HepG2 (cell line): ENCODE measurements around the gene BRCA1.

Experiments used
- NKX3-1 ChIP-seq: sonication (generic); formaldehyde crosslinking; IDR thresholded peaks from 2 replicates; pipeline ENCODE4 v1.5.0; 2020; ENCODE audit warnings: missing genetic modification reagents
- NPAS2 ChIP-seq: sonication (generic); formaldehyde crosslinking; IDR thresholded peaks from 2 replicates; pipeline ENCODE4 v1.8.0; 2022; ENCODE audit warnings: mild to moderate bottlenecking, missing genetic modification reagents, borderline replicate concordance

DNA sequence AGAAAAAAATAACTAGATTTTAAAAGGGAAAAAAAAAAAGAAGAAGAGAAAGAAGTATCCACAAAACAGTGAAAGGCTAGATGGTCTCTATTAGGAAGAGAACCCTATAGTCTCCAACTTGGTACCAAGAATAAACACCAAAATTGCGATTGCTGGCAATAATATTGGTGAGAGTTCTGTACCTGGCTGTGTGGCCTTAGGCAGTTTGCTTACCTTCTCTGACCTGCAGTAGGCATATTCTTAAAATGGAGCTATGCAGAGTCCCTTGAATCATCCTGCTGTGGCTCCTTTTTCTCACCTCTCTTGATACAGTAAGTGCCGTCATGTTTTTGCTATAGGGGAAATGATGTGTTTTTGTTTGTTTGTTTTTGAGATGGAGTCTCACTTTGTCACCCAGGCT, 35.1 kb downstream of the BRCA1 start:
- TF ChIP-seq NPAS2 (CRISPR knock-in tag): no peak
- TF ChIP-seq NKX3-1 (CRISPR knock-in tag): no peak
